Stimulated activated naive CD8-positive, alpha-beta T cell treated with anti-CD3 and anti-CD28 coated beads, Interleukin-15, amount 100 ng/mL, for 72 hours (primary cell): ENCODE measurements around the gene JARID2.
A peak's percentile ranks its signal among the peaks of the same experiment; 100 is the strongest.
"Not testable (repeated sequence)": the region's sequence is repeated elsewhere in the genome, so short reads cannot be mapped to it uniquely, and the experiment has no call there.

Experiments used
- ATAC-seq: fragments of 150-1000 bp; cut with Tn5 transposase; 2 replicates; pipeline ENCODE4 v1.10.0; 2021; ENCODE audit warnings: mild to moderate bottlenecking, moderate library complexity
- DNase-seq, 2 donors: peaks; one replicate each; pipeline ENCODE4 v3.0.0; 2021 to 2022
- H3K27ac Mint-ChIP-seq, 2 donors: one replicate each; pipeline ENCODE4 v1.8.0; 2022; ENCODE audit warnings: mild to moderate bottlenecking in 2 of 2, mixed read lengths in 2 of 2, moderate library complexity in 2 of 2
- H3K27me3 Mint-ChIP-seq: one replicate; pipeline ENCODE4 v1.8.0; 2022; ENCODE audit warnings: mixed read lengths
- H3K4me1 Mint-ChIP-seq: one replicate; pipeline ENCODE4 v1.8.0; 2022; ENCODE audit warnings: mild to moderate bottlenecking, mixed read lengths
- H3K4me3 Mint-ChIP-seq, 2 donors: one replicate each; pipeline ENCODE4 v1.8.0; 2022; ENCODE audit warnings: mild to moderate bottlenecking in 2 of 2, mixed read lengths in 2 of 2, moderate library complexity in 1 of 2
- H3K9me3 Mint-ChIP-seq, 2 donors: one replicate each; pipeline ENCODE4 v1.8.0; 2022; ENCODE audit warnings: mixed read lengths in 2 of 2

JARID2 gene

GRCh38 chr6:15411766-15412165, 165.9 kb downstream of the JARID2 start:
- Mint-ChIP-seq H3K27ac (peak overlapping the region in 1 of 2 donors; percentile 37), H3K4me1 (peaks cover 82% of the 10 kb centered on the region), H3K4me3 (peak overlapping the region; percentile 44 to 62), H3K9me3 (no peaks in the 10 kb centered on the region), H3K27me3 (no peaks in the 10 kb centered on the region)
- DNase-seq (no peak), ATAC-seq (no peak)

- Mint-ChIP-seq H3K27me3 (no peaks in the 10 kb centered on the region), H3K27ac (no peak overlapping the region)
- no peak for ATAC-seq
These were observed 166.9 kb downstream of the JARID2 start for GRCh38 chr6:15412767-15413166.

DNA sequence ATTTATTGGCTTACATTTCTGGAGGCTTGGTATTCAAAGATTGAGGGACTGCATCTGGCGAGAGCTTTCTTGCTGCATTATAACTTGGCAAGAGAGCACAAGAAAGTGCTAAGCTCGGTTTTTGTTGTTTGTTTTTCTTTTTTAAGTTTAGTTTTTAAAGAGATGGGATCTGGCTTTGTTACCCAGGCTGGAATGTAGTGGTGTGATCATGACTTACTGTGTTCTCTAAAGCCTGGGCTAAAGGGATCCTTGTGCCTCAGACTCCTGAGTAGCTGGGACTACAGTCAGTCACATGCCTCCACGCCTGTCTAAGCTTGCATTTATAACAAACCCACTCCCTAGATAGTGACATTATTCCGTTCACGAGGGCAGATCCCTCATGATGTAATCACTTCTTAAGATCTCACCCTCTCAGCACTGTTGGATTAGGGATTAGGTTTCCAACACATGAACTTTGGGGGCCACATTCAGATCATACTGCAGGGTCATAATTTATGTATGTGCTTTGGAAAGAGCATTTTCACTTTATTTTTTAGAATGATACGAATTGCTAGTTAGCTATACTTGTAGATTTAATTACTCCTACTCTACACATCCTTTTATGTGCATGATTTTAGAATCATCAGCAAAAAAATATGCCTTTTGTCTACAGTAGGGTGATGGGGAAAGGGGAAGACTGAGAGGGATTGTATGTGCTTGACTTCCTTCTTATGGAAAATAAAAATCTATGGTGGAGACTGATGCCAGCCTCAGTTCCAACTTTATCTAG, 167.8 kb downstream of the JARID2 start:
- no peak for DNase-seq
- Mint-ChIP-seq H3K27ac (peak overlapping the region in 1 of 2 donors; percentile 3), H3K9me3 (no peaks in the 10 kb centered on the region), H3K4me1 (peaks cover 80% of the 10 kb centered on the region), H3K4me3 (no peak overlapping the region), H3K27me3 (no peaks in the 10 kb centered on the region)
- no peak for ATAC-seq

More at GRCh38 chr6:15412767-15413166, 166.9 kb downstream of the JARID2 start:
- DNase-seq = no peak
- H3K4me3 Mint-ChIP-seq = no peak overlapping the region
- H3K4me1 Mint-ChIP-seq = peaks cover 82% of the 10 kb centered on the region
- no peaks in the 10 kb centered on the region for H3K9me3 Mint-ChIP-seq

DNA sequence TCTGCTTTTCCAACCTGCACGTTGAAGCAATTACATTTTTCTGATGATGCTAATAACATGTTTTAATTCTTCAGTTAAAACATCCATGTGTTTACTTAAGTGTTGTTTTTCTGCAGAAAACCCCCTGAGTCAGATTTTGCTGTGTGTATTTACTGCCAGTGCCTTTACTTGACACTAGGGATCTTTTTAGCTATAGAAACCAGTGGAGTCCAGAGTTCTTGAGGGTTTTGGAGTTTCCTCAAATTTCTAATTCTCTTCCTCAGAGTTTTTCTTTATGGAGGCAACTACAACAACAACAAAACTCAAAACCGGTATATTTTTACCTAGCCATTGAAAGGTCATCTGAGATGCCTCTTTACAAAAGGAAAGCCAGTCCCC, 168.4 kb downstream of the JARID2 start:
- Mint-ChIP-seq H3K4me1 (peaks cover 74% of the 10 kb centered on the region), H3K27me3 (no peaks in the 10 kb centered on the region)

GRCh38 chr6:15415622-15416021, 169.8 kb downstream of the JARID2 start:
- H3K9me3 Mint-ChIP-seq = peaks cover 10 to 13% of the 10 kb centered on the region in 2 donors
- not testable (repeated sequence) for H3K27me3 Mint-ChIP-seq, ATAC-seq, H3K4me3 Mint-ChIP-seq, DNase-seq, H3K27ac Mint-ChIP-seq
- H3K4me1 Mint-ChIP-seq = peaks cover 64% of the 10 kb centered on the region

More for the DNA sequence above, 168.4 kb downstream of the JARID2 start:
- no peak for ATAC-seq
- Mint-ChIP-seq H3K27ac (peak overlapping the region in 1 of 2 donors; percentile 3), H3K9me3 (peaks cover 1 to 3% of the 10 kb centered on the region in 2 donors), H3K4me3 (no peak overlapping the region)
- DNase-seq = no peak

DNA sequence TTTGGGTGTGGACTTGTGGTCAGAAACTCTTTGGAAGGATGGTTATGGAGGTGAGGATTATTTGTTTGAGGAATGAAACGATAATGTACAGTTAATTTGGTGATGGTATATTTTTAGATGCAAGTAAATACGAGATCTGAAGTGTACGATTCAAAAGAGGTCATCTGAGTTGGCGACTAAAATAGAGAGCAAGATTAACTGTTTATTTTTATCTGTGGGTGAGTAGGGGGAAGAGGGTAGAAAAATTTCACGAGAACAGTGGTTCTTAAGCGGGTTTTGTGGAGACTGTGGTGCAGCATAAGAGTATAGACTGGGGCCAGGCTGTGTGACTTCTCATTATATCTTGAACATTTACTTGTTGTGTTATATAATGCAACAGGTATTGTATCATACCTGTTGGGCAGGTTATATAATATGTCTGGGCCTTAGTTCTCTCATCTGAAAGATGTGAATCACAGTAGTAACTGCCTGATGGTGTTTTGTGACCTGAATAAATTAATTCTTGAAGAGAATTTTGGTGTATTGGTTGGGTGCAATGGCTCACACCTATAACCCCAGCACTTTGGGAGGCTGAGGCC, 171.2 kb downstream of the JARID2 start:
- H3K4me1 Mint-ChIP-seq = peaks cover 64% of the 10 kb centered on the region
- H3K27me3 Mint-ChIP-seq = no peaks in the 10 kb centered on the region
- no peak for ATAC-seq
- H3K27ac Mint-ChIP-seq = peak overlapping the region; percentile 72 to 75
- H3K9me3 Mint-ChIP-seq = peaks cover 10 to 14% of the 10 kb centered on the region in 2 donors
- no peak for DNase-seq
- H3K4me3 Mint-ChIP-seq = peak overlapping the region; percentile 32 to 56

DNA sequence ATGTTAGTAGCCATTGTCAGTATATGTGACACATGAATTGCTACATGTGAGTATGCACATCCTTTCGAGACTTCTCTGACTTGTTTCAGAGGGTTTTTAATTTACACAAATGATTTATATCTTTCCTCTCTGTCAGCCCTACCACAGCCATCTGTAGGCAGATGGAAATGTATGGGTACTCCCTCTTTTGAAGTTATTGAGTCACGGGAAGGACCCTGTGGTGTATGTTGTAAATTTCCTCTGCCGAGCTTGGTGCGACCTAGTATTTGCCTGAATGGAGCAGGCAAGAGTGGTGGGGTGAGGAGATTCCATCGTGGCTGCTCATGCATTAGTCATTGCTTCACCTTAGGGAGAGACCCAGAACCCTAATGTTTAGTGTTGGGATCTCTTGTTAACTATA, 171.9 kb downstream of the JARID2 start:
- Mint-ChIP-seq H3K27me3 (no peaks in the 10 kb centered on the region), H3K27ac (peak overlapping the region in 1 of 2 donors; percentile 72), H3K9me3 (peaks cover 10 to 14% of the 10 kb centered on the region in 2 donors), H3K4me3 (no peak overlapping the region), H3K4me1 (peaks cover 64% of the 10 kb centered on the region)
- ATAC-seq = peak; percentile 91
- DNase-seq = peak in 1 of 2 donors; percentile 72

DNA sequence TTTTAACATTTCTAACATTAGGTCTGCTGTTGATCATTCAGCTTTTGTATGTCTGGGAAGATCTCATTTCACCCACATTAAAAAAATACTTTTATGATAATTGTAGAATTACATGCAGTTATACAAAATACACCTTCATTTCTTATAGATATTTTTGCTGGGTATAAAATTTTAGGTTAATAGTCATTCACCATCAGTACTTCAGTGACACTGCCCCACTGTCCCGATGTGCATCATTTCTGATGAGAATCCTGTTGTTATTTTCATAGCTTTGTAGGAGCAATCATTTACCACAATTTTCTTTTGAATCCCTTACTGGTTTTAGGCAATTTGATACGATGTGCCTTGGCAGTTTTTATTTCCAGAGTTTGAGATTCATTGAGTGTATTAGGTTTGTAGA, 173.6 kb downstream of the JARID2 start:
- H3K4me1 Mint-ChIP-seq = peaks cover 64% of the 10 kb centered on the region
- DNase-seq (no peak), ATAC-seq (no peak)
- H3K9me3 Mint-ChIP-seq = peaks cover 10 to 14% of the 10 kb centered on the region in 2 donors
- no peaks in the 10 kb centered on the region for H3K27me3 Mint-ChIP-seq
- H3K27ac Mint-ChIP-seq = no peak overlapping the region
- no peak overlapping the region for H3K4me3 Mint-ChIP-seq

- peak overlapping the region; percentile 65 to 67 for H3K4me3 Mint-ChIP-seq
- ATAC-seq = no peak
- no peak for DNase-seq
These were observed 175.1 kb downstream of the JARID2 start for GRCh38 chr6:15420959-15421438.

GRCh38 chr6:15421945-15422733, 176.3 kb downstream of the JARID2 start:
- peak; percentile 76 for ATAC-seq
- Mint-ChIP-seq H3K4me3 (peak overlapping the region; percentile 41 to 62), H3K27me3 (no peaks in the 10 kb centered on the region), H3K4me1 (peaks cover 79% of the 10 kb centered on the region), H3K9me3 (peaks cover 10 to 14% of the 10 kb centered on the region in 2 donors), H3K27ac (peak overlapping the region; percentile 28 to 44)
- DNase-seq = peak; percentile 30 to 55

More at GRCh38 chr6:15420959-15421438, 175.1 kb downstream of the JARID2 start:
- H3K4me1 Mint-ChIP-seq = peaks cover 74% of the 10 kb centered on the region
- peak overlapping the region; percentile 53 to 85 for H3K27ac Mint-ChIP-seq
- no peaks in the 10 kb centered on the region for H3K27me3 Mint-ChIP-seq
- peaks cover 10 to 14% of the 10 kb centered on the region in 2 donors for H3K9me3 Mint-ChIP-seq

DNA sequence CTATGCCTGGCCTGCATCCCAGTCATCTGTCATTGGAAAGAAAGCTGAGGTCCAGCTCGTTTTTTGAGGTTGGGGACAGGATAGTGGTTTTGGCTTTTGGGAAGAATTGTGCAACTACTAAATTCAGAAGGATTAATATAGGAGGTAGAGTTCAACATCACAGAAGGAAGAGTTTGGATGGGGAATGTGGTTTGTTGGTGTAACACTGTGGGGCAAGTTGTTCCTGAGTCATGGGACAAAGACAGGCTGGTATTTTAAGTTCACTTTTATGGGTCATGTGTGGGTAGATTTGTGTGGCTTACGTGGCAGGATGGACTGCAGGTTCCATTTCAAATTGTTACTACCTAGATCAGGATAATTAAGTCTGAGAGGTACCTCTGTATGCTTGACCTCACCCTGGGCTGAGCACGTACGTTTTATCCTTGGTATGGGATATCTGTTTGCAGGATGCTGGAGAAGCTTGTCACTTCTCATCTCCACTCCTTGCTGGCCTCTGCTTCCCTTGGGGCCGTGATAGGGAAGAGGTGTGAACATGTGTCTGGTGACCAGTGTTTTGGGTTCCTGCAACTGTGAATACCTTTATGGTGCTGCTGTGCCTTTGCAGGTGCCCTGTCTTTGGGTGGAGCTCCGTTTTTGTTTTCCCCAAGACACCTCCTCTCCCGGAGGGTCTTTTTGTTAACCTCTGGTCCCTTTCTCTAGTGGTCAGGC, 177.6 kb downstream of the JARID2 start:
- Mint-ChIP-seq H3K4me3 (peak overlapping the region; percentile 20 to 32), H3K9me3 (peaks cover 10 to 14% of the 10 kb centered on the region in 2 donors), H3K27me3 (no peaks in the 10 kb centered on the region), H3K4me1 (peaks cover 79% of the 10 kb centered on the region), H3K27ac (peak overlapping the region in 1 of 2 donors; percentile 77)
- DNase-seq = no peak
- no peak for ATAC-seq

- no peaks in the 10 kb centered on the region for H3K27me3 Mint-ChIP-seq
- H3K27ac Mint-ChIP-seq = peak overlapping the region in 1 of 2 donors; percentile 9
- peaks cover 96% of the 10 kb centered on the region for H3K4me1 Mint-ChIP-seq
- no peak overlapping the region for H3K4me3 Mint-ChIP-seq
- ATAC-seq = no peak
- no peaks in the 10 kb centered on the region for H3K9me3 Mint-ChIP-seq
- no peak for DNase-seq
These were observed 180.1 kb downstream of the JARID2 start for GRCh38 chr6:15425947-15426346.

GRCh38 chr6:15426395-15426794, 180.5 kb downstream of the JARID2 start:
- peaks cover 96% of the 10 kb centered on the region for H3K4me1 Mint-ChIP-seq
- DNase-seq (no peak), ATAC-seq (no peak)
- H3K27me3 Mint-ChIP-seq = no peaks in the 10 kb centered on the region
- H3K27ac Mint-ChIP-seq = peak overlapping the region in 1 of 2 donors; percentile 24
- no peak overlapping the region for H3K4me3 Mint-ChIP-seq
- H3K9me3 Mint-ChIP-seq = no peaks in the 10 kb centered on the region

DNA sequence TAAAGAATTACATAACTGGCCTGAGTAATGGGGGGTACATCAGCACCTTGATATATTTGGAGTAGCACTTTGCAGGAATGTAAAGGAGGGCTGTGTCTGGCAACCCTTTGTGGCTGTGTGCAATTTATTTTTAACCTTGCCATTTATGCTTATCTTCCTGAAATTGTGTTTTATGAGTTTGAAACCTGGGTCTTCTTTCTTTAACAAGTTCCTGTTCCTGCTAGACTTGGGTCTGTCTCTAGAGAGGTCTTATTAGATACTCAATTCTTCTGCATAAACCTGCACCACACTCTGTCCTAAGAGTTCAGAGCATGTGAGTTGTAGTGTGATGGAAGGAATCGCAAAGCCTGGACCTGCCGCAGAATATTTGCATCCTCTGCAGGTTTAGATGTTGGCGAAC, 181.0 kb downstream of the JARID2 start:
- H3K4me3 Mint-ChIP-seq = no peak overlapping the region
- no peak overlapping the region for H3K27ac Mint-ChIP-seq
- peaks cover 96% of the 10 kb centered on the region for H3K4me1 Mint-ChIP-seq

More for the DNA sequence above, 181.0 kb downstream of the JARID2 start:
- ATAC-seq (no peak), DNase-seq (no peak)
- Mint-ChIP-seq H3K9me3 (no peaks in the 10 kb centered on the region), H3K27me3 (no peaks in the 10 kb centered on the region)
